Astrocyte (in vitro differentiated cells and primary cell): ENCODE measurements around the gene TLL2.

Experiments
- EZH2 ChIP-seq: IDR thresholded peaks from 2 replicates; pipeline ENCODE4 v1.6.1; 2012; ENCODE audit warnings: mild to moderate bottlenecking, low read length, inconsistent platforms; ENCODE audit not compliant: insufficient read depth
- TF ChIP-seq, protein P1 (sequence below): IDR thresholded peaks from 2 replicates; pipeline ENCODE4 v1.5.1; 2011; ENCODE audit warnings: low read depth, mild to moderate bottlenecking, inconsistent platforms, low read length, moderate library complexity; ENCODE audit not compliant: insufficient read depth

DNA sequence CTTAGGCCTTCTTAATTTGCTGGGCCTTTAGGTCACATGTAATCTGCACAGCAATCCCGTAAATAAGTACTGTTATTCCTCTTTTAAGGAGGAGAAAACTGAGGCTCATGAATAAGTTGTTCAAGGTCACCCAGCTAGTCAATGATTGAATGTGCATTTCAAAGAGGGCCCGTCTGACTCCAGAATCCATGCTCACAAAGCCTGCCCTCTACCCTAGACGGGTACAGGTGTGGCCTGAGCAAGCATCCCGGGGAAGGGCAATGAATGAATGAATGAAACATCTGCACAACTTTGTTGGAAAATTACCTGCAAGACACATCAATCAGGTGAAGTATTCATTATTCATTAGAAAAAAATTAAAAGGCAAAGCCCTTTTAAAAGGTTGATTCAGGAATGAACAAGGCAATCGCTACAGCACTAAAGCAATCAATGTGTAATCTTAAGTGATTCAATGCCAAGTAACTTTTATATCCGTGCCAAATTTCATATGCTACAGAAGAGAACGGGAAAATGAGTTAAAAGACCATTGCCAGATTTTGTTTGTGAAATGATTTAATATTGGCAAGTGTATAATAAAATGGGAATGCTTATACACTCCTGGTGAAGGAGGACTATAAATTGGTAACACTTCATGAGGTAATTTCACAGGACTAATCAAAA lies 61.1 kb downstream of the TLL2 start:
- TF ChIP-seq, protein P1, sequence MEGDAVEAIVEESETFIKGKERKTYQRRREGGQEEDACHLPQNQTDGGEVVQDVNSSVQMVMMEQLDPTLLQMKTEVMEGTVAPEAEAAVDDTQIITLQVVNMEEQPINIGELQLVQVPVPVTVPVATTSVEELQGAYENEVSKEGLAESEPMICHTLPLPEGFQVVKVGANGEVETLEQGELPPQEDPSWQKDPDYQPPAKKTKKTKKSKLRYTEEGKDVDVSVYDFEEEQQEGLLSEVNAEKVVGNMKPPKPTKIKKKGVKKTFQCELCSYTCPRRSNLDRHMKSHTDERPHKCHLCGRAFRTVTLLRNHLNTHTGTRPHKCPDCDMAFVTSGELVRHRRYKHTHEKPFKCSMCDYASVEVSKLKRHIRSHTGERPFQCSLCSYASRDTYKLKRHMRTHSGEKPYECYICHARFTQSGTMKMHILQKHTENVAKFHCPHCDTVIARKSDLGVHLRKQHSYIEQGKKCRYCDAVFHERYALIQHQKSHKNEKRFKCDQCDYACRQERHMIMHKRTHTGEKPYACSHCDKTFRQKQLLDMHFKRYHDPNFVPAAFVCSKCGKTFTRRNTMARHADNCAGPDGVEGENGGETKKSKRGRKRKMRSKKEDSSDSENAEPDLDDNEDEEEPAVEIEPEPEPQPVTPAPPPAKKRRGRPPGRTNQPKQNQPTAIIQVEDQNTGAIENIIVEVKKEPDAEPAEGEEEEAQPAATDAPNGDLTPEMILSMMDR = no peak
- TF ChIP-seq EZH2 = no peak
